RKO (cell line): ENCODE data around the gene OR4C5.
"Not testable (repeated sequence)": the region's sequence is repeated elsewhere in the genome, so short reads cannot be mapped to it uniquely, and the experiment has no call there.

ENCODE experiments used
- DNase-seq: peaks from one replicate; pipeline ENCODE4 v3.0.0-alpha.2; 2016; ENCODE audit warnings: low spot score

OR4C5 gene

GRCh38 chr11:48366365-48366764, at the start of gene OR4C5:
Gene OR4C5, minus strand, starts transcription at chr11:48366465. Its CDS starts 0 bp downstream, at chr11:48366465.
- no peak for DNase-seq

GRCh38 chr11:48384670-48385069, 18.4 kb upstream of the OR4C5 start:
- peak; percentile 5 for DNase-seq

GRCh38 chr11:48384151-48384550, 17.9 kb upstream of the OR4C5 start:
- not testable (repeated sequence) for DNase-seq

GRCh38 chr11:48361289-48361688, 5.0 kb downstream of the OR4C5 start:
- not testable (repeated sequence) for DNase-seq

- DNase-seq = no peak
Measured at GRCh38 chr11:48354677-48355076, 11.6 kb downstream of the OR4C5 start.

- no peak for DNase-seq
Measured at GRCh38 chr11:48354013-48354412, 12.3 kb downstream of the OR4C5 start.

- DNase-seq = not testable (repeated sequence)
Measured at GRCh38 chr11:48346286-48346685, 20.0 kb downstream of the OR4C5 start.

GRCh38 chr11:48342505-48342904, 23.8 kb downstream of the OR4C5 start:
- DNase-seq = not testable (repeated sequence)

GRCh38 chr11:48341466-48341865, 24.8 kb downstream of the OR4C5 start:
- peak; percentile 21 for DNase-seq

- not testable (repeated sequence) for DNase-seq
Measured at GRCh38 chr11:48324620-48325019, 41.6 kb downstream of the OR4C5 start, which contains the start of gene OR4C3. Gene OR4C3, plus strand, starts transcription at chr11:48324920. Its CDS starts 102 bp downstream, at chr11:48325022.

- DNase-seq = not testable (repeated sequence)
Measured at GRCh38 chr11:48319813-48320212, 46.5 kb downstream of the OR4C5 start.
